ENCODE measurements around the gene NR2F6. TPM values are rescaled to one million over a fixed set of nuclear protein-coding genes. Genes with fewer than 3 reads are reported as not detected.
A peak's percentile ranks its signal among the peaks of the same experiment; 100 is the strongest.

The NR2F6 gene
- total RNA-seq, 1 donor from 2014 or later = 41.3 TPM

DNA sequence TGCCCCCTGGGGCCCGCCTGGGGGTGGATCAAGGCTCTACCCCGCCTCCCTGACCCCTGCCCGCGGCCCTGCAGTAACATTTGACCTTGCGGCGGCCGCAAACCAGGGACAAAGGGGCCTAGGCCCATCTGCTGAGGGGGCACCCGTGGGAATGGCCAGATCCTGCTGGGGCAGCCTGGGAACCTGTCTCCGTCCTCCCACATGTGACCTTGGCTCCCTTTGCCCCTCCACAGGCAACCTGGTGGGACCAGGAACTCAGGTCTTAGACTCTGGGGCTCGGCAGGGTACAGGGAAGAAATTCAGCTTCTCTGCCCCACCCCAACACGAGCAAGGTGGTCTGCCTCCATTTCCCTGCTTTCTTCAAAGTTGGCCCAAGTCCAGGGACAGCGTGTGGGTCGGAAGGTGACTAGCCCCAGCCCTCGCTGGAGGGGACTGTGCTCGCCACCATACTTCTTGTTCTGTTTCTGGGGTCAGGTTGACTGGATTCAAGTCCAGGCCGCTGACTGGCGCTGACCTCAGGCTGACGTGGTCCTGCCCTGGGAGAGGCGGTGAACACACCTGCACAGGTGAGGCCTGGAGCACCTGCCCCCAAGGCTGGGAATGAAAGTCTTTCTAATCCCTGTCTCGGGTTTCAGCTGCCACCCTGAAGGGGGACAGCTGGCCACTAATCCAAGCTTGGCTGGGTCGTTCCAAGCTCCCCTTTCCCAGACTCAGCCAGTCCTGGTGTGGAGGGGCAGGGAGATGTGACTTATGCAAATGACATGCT lies 2.5 kb upstream of the NR2F6 start:
- intact Hi-C loops (cut with DNase I) = no loop called here
- Histone ChIP-seq H3K4me3 (no peak overlapping the region), H3K9me3 (no peaks in the 10 kb centered on the region), H3K27ac (no peak overlapping the region), H3K27me3 (no peaks in the 10 kb centered on the region), H3K4me1 (peaks cover 34% of the 10 kb centered on the region), H3K36me3 (no peaks in the 10 kb centered on the region)
- no peak for TF ChIP-seq POLR2AphosphoS5 (IDR thresholded peaks at IDR 0.05; ENCODE audit: insufficient read depth in 1 of 2, low read depth in 1 of 2)
- TF ChIP-seq CTCF (IDR thresholded peaks at IDR 0.05) = no peak
- TF ChIP-seq POLR2A (IDR thresholded peaks at IDR 0.05) = no peak
- DNase-seq (ENCODE audit: extremely low spot score in 2 of 2) = no peak

DNA sequence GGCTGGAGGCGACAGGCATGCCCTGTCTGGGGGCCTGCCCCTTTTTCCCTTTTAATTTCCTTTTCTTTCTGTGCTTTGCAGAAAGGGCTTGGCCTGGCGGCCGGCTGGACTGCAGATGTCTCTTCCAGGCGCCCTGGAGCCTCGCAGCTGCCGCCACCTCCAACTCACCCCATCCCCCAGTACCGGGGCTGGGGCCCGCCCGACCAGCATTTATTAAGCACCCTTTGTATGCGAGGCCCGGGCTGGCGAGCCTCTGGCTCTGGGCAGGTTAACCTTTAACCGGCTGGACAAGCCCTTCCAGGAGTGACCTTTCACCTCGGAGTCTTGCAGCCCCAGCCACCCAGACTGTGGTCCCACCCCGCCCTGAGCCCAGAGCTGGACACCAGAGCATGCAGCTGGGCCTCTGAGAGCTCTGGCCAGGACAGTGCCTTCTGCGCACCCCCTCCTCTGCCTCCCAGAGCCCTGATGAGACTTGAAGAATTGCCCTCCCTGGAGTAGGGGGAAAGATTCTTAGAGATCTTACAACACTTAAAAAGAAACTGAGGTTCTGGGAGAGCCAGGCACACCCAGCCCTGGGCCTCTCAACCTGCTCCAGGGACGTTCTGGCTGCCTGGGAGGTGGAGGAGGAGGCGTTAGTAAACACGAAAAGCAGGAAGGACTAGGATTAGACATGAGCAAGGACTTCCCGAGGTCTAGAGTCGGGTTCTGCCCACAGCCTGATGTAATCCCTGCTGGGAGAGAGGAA lies 1.1 kb upstream of the NR2F6 start:
- peak overlapping the region; percentile 84 for H3K27ac ChIP-seq
- no peaks in the 10 kb centered on the region for H3K36me3 ChIP-seq
- peaks cover 48% of the 10 kb centered on the region for H3K4me1 ChIP-seq
- peak overlapping the region; percentile 81 for H3K4me3 ChIP-seq
- DNase-seq (ENCODE audit: extremely low spot score in 2 of 2) = no peak
- TF ChIP-seq POLR2AphosphoS5 (IDR thresholded peaks at IDR 0.05; ENCODE audit: insufficient read depth in 1 of 2, low read depth in 1 of 2) (no peak), CTCF (IDR thresholded peaks at IDR 0.05) (no peak), POLR2A (IDR thresholded peaks at IDR 0.05) (no peak)
- H3K27me3 ChIP-seq = no peaks in the 10 kb centered on the region
- no peaks in the 10 kb centered on the region for H3K9me3 ChIP-seq
- intact Hi-C loops (cut with DNase I) = no loop called here

GRCh38 chr19:17244618-17245534 lies 843 bp downstream of the NR2F6 start:
- no peaks in the 10 kb centered on the region for H3K9me3 ChIP-seq
- H3K36me3 ChIP-seq = peaks cover 0 to 7% of the 10 kb centered on the region in 2 donors
- no peaks in the 10 kb centered on the region for H3K27me3 ChIP-seq
- intact Hi-C loops (cut with DNase I) = no loop called here
- no peak for DNase-seq (ENCODE audit: extremely low spot score in 2 of 2)
- peak overlapping the region; percentile 81 for H3K4me3 ChIP-seq
- H3K27ac ChIP-seq = peak overlapping the region; percentile 85
- H3K4me1 ChIP-seq = peaks cover 55% of the 10 kb centered on the region
- no peak for TF ChIP-seq POLR2A (IDR thresholded peaks at IDR 0.05)
- TF ChIP-seq CTCF (IDR thresholded peaks at IDR 0.05) = no peak
- no peak for TF ChIP-seq POLR2AphosphoS5 (IDR thresholded peaks at IDR 0.05; ENCODE audit: insufficient read depth in 1 of 2, low read depth in 1 of 2)

GRCh38 chr19:17243830-17244617 lies 1.7 kb downstream of the NR2F6 start:
- intact Hi-C loops (cut with DNase I) = no loop called here
- peaks cover 55% of the 10 kb centered on the region for H3K4me1 ChIP-seq
- no peak for DNase-seq (ENCODE audit: extremely low spot score in 2 of 2)

More at GRCh38 chr19:17243830-17244617, 1.7 kb downstream of the NR2F6 start:
- peaks cover 0 to 7% of the 10 kb centered on the region in 2 donors for H3K36me3 ChIP-seq
- peak overlapping the region; percentile 85 for H3K27ac ChIP-seq
- H3K9me3 ChIP-seq = no peaks in the 10 kb centered on the region
- peak overlapping the region; percentile 81 for H3K4me3 ChIP-seq
- no peak for TF ChIP-seq POLR2A (IDR thresholded peaks at IDR 0.05)
- TF ChIP-seq POLR2AphosphoS5 (IDR thresholded peaks at IDR 0.05; ENCODE audit: insufficient read depth in 1 of 2, low read depth in 1 of 2) = peak in 1 of 2 donors; percentile 27
- no peak for TF ChIP-seq CTCF (IDR thresholded peaks at IDR 0.05)
- no peaks in the 10 kb centered on the region for H3K27me3 ChIP-seq
